Measurements from ENCODE around the gene PLS3.

- TF ChIP-seq CTCF (IDR thresholded peaks at IDR 0.05; ENCODE audit: low read depth, low read length) (no peak), EZH2phosphoT487 (IDR thresholded peaks at IDR 0.05; ENCODE audit: low read depth) (no peak)
Observed at GRCh38 chrX:115639334-115639880, 78.4 kb downstream of the PLS3 start.
